ENCODE data around the gene LARP4. TPM values are rescaled to one million over a fixed set of nuclear protein-coding genes. Genes with fewer than 3 reads are reported as not detected.

LARP4 gene
- total RNA-seq = 52.3 and 77.5 TPM in 2 replicates

GRCh38 chr12:50400638-50401499 is at the start of gene LARP4:
LARP4 (plus strand) TSS chr12:50400885; CDS start chr12:50401011, 126 bp downstream.

GRCh38 chr12:50504798-50505674 is 104.4 kb downstream of the LARP4 start, which contains the start of gene DIP2B:
DIP2B (plus strand) TSS chr12:50504985; CDS start chr12:50505141, 156 bp downstream.

Other genes with a start within 250 kb of the LARP4 start
- 24.3 and 45.5 TPM in 2 replicates for gene CERS5, start 233.5 kb upstream of the LARP4 start, total RNA-seq
- gene LIMA1, start 117.4 kb upstream of the LARP4 start, total RNA-seq = 173 and 203 TPM in 2 replicates
- not detected in 2 replicates for gene FAM186A, start 4.3 kb upstream of the LARP4 start, total RNA-seq
- 26.7 and 71.0 TPM in 2 replicates for gene DIP2B, start 104.1 kb downstream of the LARP4 start, total RNA-seq